IMR-90 (cell line): ENCODE data around the gene WDR6.

Experiments used
- BHLHE40 ChIP-seq: fragments of 150-350 bp; IDR thresholded peaks from 2 replicates; pipeline ENCODE4 v1.6.1; 2016; ENCODE audit warnings: mild to moderate bottlenecking, low read depth, low read length
- CEBPB ChIP-seq: IDR thresholded peaks from 2 replicates; pipeline ENCODE4 v1.6.1; 2012; ENCODE audit warnings: low read depth, low read length, improper control_type of control experiment
- CTCF ChIP-seq: conservative IDR thresholded peaks from 2 replicates; pipeline ENCODE4 v1.5.1; 2012; ENCODE audit warnings: mild to moderate bottlenecking, low read depth, low read length, improper control_type of control experiment
- MAFK ChIP-seq: IDR thresholded peaks from 2 replicates; pipeline ENCODE4 v1.6.1; 2012; ENCODE audit warnings: low read depth, low read length, improper control_type of control experiment
- MXI1 ChIP-seq: IDR thresholded peaks from 2 replicates; pipeline ENCODE4 v1.6.1; 2012; ENCODE audit warnings: low read depth, mild to moderate bottlenecking, low read length, moderate library complexity, borderline replicate concordance
- POLR2A ChIP-seq: IDR thresholded peaks from 2 replicates; pipeline ENCODE4 v1.6.1; 2012; ENCODE audit warnings: mild to moderate bottlenecking, low read depth, low read length
- RCOR1 ChIP-seq: IDR thresholded peaks from 2 replicates; pipeline ENCODE4 v1.6.1; 2012; ENCODE audit warnings: mild to moderate bottlenecking, low read length, improper control_type of control experiment; ENCODE audit not compliant: insufficient replicate concordance

GRCh38 chr3:49021813-49022687 lies 14.9 kb downstream of the WDR6 start, which contains the start of gene NDUFAF3:
- TF ChIP-seq CTCF (peak; percentile 96), MAFK (no peak), POLR2A (peak; percentile 40; the same call in 1 of the 2 replicates), CEBPB (no peak), RCOR1 (no peak), MXI1 (0 out of 2 replicates have a peak, but pooled peaks have one; percentile 39), BHLHE40 (no peak)
